ENCODE results near the gene SNORC.
"Not testable (repeated sequence)": the region's sequence is repeated elsewhere in the genome, so short reads cannot be mapped to it uniquely, and the experiment has no call there.

The SNORC gene

GRCh38 chr2:232870018-232870765, at the start of gene SNORC:
SNORC (plus strand) TSS chr2:232870264; CDS start chr2:232870342, 78 bp downstream.
- DNase-seq, result no peak

- no peak for DNase-seq
Measured at GRCh38 chr2:232829988-232830387, 40.1 kb upstream of the SNORC start.

GRCh38 chr2:232831496-232831895, 38.6 kb upstream of the SNORC start:
- DNase-seq, result no peak

- no peak for DNase-seq
Measured at GRCh38 chr2:232833830-232834229, 36.2 kb upstream of the SNORC start.

- DNase-seq, result no peak
Measured at GRCh38 chr2:232835687-232836208, 34.3 kb upstream of the SNORC start.

- DNase-seq, result no peak
Measured at GRCh38 chr2:232836934-232837333, 33.1 kb upstream of the SNORC start.

- DNase-seq, result peak; percentile 32
Measured at GRCh38 chr2:232838406-232838874, 31.6 kb upstream of the SNORC start.

- DNase-seq, result no peak
Measured at GRCh38 chr2:232839411-232840079, 30.5 kb upstream of the SNORC start.

- no peak for DNase-seq
Measured at GRCh38 chr2:232842689-232843088, 27.4 kb upstream of the SNORC start.

- DNase-seq, result no peak
Measured at GRCh38 chr2:232843834-232844233, 26.2 kb upstream of the SNORC start.

- no peak for DNase-seq
Measured at GRCh38 chr2:232846055-232846454, 24.0 kb upstream of the SNORC start.

GRCh38 chr2:232850039-232850438, 20.0 kb upstream of the SNORC start:
- DNase-seq, result no peak

GRCh38 chr2:232852081-232852480, 18.0 kb upstream of the SNORC start:
- DNase-seq, result not testable (repeated sequence)

GRCh38 chr2:232852676-232853075, 17.4 kb upstream of the SNORC start:
- DNase-seq, result no peak

- no peak for DNase-seq
Measured at GRCh38 chr2:232854082-232854481, 16.0 kb upstream of the SNORC start.

GRCh38 chr2:232857158-232857563, 12.9 kb upstream of the SNORC start:
- no peak for DNase-seq

GRCh38 chr2:232859385-232859916, 10.6 kb upstream of the SNORC start:
- no peak for DNase-seq

GRCh38 chr2:232860593-232861241, 9.3 kb upstream of the SNORC start:
- DNase-seq, result no peak

- DNase-seq, result no peak
Measured at GRCh38 chr2:232861353-232861752, 8.7 kb upstream of the SNORC start.

- DNase-seq, result no peak
Measured at GRCh38 chr2:232863996-232864395, 6.1 kb upstream of the SNORC start.

GRCh38 chr2:232865165-232865564, 4.9 kb upstream of the SNORC start:
- DNase-seq, result no peak

GRCh38 chr2:232866104-232866503, 4.0 kb upstream of the SNORC start:
- no peak for DNase-seq

Data from stimulated activated naive CD4-positive, alpha-beta T cell treated with Interleukin-2 at 50 U/mL for 16 hours (primary cell).